Raji (cell line): Measurements from ENCODE around the gene TBC1D22A.

Experiments
- POLR2A ChIP-seq: IDR thresholded peaks from 2 replicates; pipeline ENCODE4 v1.6.1; 2011; ENCODE audit warnings: low read depth, low read length, control low read depth; ENCODE audit not compliant: insufficient read depth

TBC1D22A gene

DNA sequence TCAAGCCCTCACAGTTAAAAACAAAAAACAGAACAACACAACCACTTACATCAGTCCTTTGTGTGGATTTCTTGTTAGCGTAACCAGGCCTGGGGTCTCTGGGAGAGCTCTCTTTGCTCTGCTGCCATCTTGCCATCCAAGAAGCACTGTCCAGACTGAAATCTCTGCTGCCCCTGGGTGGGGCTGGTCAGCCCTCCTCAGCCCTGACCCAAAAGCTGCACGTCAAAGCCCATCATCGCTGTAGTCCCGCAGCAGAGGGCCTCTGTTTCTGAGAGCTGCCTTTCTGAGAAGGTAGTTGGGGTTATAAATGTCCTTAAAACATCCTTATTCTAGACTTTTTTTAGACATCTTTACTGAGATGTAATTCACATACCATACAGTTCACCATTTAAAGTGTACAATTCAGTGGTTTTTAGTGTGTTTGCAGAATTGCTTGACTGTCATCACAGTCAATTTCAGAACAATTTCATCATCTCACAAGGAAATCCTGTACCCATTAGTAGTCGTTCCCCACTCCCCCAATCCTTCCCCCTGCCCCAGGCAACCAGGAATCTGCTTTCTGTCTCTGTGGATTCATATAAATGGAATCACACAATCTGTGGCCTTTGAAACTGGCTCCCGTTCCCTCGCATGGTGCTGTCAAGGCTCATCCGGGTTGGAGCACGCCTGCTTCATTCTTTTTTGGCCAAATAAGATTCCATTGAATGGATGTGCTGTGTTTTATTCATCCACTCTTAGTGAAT lies 94.9 kb downstream of the TBC1D22A start:
- TF ChIP-seq POLR2A, result no peak

DNA sequence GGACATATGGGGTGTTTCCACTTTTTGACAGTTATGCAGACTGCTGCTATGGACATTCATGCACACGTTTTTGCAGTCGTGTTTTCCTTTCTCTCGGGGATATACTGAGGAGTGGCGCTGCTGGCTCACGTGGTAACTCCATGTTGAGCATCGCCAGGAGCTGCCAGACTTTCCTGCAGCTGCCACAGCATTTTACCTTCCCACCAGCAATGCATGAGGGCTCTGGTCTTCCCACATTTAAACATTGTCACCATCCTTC lies 95.4 kb downstream of the TBC1D22A start:
- no peak for TF ChIP-seq POLR2A

DNA sequence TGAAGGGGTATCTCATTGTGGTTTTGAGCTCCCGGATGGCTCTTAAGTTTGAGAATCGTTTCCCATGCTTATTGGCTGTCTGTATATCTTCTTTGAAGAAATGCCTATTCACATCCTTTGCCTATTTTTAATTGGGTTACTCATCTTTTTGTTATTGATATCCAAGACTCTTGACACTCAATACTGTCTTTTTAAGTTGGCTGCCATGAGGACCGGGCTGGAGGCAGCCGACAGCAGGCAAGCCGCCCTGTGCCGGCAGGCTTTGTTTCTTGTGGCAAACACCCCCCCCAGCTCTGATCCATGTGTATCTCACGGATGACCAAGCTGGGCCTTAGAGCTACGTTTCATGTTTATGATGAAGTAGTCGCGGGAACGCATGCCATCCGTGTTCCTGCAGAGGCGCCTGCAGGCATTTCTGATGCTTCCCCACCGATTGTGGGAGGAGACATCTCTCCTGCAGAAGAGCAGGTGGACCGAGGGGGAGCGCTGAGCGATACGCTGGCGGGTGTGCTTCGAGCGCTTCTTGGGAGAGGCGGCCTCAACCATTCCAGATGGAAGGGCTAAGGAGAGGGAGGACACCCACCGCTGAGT lies 95.8 kb downstream of the TBC1D22A start:
- no peak for TF ChIP-seq POLR2A

DNA sequence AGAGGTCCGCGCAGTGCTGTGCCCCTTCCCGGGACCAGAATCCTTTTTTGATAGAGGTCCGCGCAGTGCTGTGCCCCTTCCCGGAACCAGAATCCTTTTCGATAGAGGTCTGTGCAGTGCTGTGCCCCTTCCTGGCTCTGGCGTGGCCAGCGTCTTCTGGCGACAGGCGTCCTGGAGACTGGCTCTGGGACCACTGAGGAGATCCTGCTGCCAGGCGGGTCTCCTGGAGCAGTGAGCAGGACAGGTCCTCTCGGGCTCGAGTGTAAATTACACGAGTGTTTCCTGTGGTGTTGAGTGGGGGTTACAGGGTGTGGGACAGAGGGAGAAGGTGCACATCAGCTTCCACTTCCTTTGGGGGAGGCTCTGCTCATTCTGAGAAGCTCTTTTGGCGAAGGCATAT lies 98.1 kb downstream of the TBC1D22A start:
- no peak for TF ChIP-seq POLR2A

DNA sequence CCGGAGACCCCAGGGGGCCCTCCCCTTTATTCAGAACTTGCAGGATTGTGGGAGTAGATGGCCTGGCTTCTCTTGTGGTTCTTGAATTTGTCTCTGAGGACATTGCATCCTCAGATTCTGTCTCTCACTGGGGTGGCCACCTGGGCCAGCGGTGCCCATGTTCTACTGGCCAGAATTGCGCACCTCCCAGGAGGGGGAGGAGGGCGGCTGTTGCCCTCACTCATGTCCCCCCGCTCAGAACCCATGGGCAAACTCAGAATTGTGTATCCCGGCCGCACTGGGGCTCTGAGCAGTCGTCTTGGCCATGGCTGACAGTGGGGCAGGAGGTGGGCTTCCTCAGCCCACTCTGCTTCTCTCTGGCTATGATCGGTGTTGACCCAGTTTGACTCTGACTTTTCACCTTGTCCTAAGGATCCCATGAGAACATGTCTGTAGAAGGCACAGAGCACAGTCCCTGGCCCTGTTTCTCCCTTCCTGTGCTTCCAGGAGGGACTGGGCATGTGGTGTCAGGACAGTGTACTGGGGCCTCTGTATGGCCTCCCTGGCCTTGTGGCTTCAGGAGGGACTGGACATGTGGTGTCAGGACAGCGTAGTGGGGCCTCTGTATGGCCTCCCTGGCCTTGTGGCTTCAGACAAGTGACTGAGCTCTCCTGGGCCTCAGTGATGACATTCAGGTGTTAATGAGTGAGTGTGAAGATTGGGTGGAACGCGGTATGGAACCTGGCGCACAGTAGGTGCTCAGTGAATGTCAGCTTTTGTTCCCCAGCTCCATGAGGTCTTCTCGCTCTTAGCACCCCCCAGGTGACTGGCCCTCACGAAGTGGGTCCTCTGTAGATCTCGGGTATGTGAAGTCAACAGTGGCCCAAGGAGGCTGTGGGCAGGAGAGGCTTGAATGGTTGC lies 99.3 kb downstream of the TBC1D22A start:
- TF ChIP-seq POLR2A, result no peak

DNA sequence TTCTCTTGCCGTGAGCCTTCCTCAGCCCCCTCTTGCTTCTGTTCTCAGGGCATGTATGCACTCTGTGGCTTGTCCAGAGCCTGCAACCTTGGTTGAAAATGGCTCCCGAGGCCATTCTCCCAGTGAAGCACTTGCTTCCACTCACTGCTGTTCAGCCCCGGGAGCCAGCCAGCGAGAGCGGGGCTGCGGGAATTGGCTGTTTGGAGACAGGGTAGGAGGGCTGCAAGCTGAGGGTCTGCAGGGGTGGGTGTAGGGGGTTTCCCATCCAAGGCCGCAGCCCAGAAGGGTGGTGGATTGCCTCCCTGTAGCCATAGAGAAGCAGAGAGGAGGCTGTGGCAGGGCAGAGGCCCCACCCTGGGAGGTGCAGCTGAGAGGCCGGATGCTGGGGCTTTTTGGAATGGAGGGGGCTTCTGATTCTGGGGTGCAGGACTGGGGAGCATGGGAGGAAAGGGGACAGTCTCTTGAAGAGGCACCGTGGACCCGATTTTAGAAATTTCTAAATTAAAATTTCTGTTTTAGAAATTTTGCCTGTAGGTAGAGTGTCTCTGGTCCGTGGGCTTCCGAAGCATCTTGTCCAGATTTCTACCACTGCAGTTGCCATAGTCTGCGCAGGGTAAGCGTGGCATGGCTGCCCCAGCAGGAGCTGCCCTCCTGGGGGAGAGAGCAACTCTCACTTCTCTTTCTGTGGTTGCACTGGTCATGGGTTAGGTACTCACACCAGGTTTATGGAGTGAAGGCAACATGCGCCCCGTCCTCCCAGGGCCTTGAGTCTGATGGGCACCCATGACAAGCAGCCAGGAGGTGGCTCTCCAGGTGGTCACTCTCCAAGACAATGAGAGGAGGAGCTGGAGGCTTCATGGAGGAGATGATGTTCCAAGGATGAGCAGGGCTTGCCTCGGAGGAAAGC lies 100.2 kb downstream of the TBC1D22A start:
- no peak for TF ChIP-seq POLR2A

DNA sequence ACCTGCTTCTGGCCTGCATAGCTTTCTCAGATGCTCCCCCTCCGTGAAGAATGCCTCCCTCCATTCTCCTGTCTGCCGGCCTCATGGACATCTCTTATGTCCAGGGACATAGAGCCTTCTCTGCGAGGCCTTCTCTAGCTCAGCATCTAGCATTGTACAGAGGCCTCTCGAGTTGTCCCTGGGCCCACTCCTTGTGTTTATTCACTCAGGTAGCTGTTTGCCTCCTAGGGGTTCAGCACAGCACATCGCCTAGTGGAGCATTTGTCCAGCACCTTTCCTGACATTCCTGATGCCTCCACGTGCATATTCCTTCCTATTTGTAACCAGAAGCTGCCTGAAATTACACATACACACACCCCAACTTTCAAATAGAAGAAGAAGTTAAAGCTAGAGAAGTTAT lies 101.3 kb downstream of the TBC1D22A start:
- no peak for TF ChIP-seq POLR2A

DNA sequence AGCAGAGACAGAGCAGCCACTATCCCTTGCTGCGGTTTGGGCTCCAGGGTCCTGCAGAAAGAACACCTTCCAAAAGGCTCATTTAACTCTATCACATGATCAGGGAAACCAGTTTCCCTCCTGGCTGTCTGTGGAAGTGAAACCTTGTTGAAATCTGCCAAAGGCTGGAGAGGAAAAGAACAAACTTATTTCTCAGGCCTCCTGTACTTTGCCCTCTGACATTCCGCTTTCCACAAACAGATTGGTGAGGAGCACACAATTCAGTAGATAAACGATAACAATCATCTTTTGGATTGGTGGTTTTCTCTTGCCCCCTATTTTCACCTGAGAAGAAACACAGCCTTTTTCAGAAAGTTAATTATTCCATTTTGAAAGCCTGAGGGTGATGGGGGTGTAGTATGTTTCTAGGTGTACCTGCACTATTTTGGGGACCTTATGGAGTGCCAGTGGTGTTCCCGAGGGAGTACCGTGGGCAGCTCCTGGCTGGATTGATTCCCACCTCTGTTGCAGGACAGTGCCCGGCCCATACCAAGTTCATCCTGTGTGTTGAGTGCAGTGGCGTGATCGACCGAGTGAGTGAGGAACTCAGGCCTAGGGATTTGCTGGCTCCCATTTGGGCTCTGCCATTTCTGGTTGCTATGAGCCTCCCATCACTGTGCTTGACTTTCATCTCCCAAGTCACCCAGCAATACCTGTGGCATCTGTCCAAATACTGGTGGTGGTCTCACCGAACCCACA lies 102.0 kb downstream of the TBC1D22A start:
- TF ChIP-seq POLR2A, result no peak

DNA sequence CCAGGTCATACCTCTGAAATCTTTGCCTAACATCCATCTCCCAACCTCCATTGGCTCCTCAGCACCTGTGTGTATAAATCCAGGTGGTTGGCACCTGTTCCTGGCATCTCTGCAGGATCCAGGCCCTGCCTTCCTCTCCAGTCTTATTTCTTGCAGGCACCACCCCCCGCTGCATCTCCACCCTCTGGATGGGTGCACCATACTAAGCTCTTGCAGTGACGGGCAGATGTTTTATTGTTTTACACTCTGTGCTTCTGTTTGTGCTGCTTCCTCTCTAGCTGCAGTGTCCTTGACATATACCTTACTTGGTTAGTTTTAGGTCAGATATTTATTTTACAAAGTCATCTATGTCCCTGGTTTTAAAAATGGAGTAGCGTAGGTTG lies 102.6 kb downstream of the TBC1D22A start:
- no peak for TF ChIP-seq POLR2A

DNA sequence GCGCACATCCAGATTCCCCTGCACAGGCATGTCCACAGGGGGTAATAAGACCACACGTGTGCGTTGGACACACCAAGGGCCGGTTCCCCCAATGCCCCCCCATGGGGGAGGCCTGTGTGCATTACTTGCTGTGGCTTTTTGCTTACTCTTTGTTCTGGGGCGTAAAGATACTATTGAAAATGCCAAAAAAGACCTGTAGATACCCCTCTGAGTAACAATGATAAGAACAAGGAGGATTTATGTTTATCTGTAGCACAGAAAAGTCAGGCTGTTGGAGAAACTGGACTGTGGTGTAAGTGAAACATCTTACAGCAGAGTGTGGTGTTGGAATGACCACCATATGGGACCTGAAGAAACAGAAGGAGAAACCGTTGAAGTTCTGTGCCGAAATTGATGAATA lies 103.2 kb downstream of the TBC1D22A start:
- TF ChIP-seq POLR2A, result no peak

DNA sequence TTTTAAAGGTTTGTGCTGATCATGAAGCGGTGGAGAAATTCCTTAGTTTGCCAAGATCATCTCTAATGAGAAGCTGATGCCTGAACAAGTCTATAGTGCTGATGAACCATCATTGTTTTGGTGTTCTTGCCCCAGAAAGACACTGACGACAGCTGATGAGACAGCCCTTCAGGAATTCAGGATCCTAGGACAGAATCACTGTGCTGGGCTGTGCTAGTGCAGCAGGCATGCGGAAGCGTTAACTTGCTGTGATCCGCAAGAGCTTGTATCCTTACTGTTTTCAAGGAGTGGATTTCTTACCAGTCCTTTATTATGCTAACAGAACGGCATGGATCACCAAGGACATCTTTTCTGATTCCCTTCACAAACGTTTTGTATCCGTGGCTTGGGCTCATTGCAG lies 104.1 kb downstream of the TBC1D22A start:
- TF ChIP-seq POLR2A, result no peak

DNA sequence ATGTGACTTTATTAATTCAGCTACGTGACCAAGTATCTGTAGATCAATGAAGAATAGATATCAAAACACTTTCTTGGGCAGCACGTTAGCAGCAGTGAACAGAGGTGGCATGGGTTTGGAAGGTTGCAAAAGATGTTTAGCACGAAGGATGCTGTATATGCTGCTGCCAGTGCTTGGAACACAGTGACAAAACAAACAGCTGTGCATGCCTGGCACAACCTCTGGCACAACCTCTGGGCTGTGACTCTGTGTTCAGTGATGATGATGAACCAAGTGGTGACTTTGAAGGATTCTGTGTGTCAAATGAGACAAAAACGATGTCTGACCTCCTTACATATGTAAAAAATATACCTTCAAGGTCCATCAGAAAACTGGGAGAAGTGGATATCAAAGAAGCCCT lies 104.7 kb downstream of the TBC1D22A start:
- no peak for TF ChIP-seq POLR2A

DNA sequence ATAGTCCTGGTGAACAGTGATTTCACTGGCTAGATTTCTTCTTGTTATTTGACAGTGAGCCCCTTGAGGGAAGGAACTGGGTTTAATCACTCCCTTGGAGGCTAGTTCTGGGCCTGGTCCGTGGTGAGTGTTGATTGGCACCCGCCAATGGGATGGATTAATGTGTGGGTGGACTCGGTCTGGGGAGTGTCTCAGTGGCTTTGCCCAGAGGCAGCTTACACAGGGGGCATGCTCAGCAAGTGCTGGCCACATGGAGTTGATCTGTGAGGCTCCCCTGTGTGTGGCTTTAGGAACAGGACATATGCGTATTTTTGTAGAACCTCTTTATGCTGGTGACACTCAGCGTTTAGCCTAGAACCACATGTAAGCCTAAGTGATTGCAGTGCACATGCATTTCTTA lies 106.9 kb downstream of the TBC1D22A start:
- no peak for TF ChIP-seq POLR2A

DNA sequence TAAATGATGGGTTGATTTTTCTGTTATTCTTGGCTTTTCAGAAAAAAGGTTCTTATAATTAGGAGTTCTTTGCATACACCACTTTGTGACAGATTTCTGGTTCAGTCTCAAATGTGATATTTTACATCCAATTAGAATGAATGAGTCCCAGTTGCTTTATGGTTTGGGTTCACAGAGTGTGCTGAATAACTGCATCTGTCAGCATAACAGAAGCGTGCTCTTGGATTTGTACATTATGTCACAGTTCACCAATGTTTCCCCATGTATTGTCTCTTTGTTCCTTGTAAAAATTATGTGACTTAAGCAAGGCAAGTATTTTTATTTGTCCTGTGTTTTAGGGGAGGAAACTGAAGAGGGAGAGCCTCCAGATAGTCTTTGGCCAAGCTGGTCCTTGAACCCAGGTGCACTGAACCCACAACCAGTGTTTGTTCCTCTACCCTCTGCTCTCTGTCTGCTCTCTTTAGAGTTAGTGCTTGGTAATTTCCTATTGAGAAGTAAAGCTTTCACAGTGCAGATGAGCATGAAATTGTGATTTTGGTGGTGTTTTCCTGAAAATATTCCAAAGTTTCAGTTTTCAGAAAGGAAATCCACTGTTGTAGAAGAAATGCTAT lies 107.5 kb downstream of the TBC1D22A start:
- no peak for TF ChIP-seq POLR2A
